ENCODE data around the gene GIT2. TPM values are rescaled to one million over a fixed set of nuclear protein-coding genes. Genes with fewer than 3 reads are reported as not detected.

The GIT2 gene
- total and polyA plus RNA-seq, 8 donors: 6.4 to 98.6 (median 39.2) TPM

DNA sequence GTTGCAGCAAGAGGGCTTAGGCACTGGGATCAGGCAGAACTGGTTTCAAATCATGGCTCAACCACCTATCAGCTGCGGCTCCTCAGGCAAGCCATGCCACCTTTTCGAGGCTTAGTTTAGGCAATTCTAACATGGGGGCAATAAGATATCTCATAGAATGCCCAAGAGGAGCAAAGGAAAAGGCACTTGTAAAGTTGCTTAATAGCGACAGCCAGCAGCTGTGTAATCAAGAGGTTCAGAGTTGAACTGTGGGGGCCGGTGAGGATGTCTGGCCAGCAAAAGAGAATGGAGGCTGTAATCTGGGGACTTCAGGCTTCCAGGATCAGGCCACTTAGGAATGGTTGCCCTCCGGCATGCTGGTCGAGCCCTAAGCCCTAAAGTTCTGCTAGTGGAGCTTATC is 99.1 kb downstream of the GIT2 start:
- TF ChIP-seq POLR2A (IDR thresholded peaks at IDR 0.05) (no peak), EP300 (IDR thresholded peaks at IDR 0.05) (no peak), POLR2AphosphoS5 (IDR thresholded peaks at IDR 0.05) (no peak)
- TF ChIP-seq, protein P1, sequence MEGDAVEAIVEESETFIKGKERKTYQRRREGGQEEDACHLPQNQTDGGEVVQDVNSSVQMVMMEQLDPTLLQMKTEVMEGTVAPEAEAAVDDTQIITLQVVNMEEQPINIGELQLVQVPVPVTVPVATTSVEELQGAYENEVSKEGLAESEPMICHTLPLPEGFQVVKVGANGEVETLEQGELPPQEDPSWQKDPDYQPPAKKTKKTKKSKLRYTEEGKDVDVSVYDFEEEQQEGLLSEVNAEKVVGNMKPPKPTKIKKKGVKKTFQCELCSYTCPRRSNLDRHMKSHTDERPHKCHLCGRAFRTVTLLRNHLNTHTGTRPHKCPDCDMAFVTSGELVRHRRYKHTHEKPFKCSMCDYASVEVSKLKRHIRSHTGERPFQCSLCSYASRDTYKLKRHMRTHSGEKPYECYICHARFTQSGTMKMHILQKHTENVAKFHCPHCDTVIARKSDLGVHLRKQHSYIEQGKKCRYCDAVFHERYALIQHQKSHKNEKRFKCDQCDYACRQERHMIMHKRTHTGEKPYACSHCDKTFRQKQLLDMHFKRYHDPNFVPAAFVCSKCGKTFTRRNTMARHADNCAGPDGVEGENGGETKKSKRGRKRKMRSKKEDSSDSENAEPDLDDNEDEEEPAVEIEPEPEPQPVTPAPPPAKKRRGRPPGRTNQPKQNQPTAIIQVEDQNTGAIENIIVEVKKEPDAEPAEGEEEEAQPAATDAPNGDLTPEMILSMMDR (IDR thresholded peaks at IDR 0.05): no peak
- Histone ChIP-seq H3K9me3 (no peaks in the 10 kb centered on the region), H3K27ac (no peak overlapping the region), H3K36me3 (no peaks in the 10 kb centered on the region), H3K27me3 (no peaks in the 10 kb centered on the region), H3K4me3 (no peak overlapping the region), H3K4me1 (peaks cover 20 to 23% (median 21%) of the 10 kb centered on the region in 4 donors)
- no peak for DNase-seq
- 83 to 97% (median 86%) methylated on average over 6 of the region's 6 CpGs for WGBS, 5 donors
- intact Hi-C loops (cut with DNase I; ENCODE audit: low total_unique reads): no loop called here

DNA sequence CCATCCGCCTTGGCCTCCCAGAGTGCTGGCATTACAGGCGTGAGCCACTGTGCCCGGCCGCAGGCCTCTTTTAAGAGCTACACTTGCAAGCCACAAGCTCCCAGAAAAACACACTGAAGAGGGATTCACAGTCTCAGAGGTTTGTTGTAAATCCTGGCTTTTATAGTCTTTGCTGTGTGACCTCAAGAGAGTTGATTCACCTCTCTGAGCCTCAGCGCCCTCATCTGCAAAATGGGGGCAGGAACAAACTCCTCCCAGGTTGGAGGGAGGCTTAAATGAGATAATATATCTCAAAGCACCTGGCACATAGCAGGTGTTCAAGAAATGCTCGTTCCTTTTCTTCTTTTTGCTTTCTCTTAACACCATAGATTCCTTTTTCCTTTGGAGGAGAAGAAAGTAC is 100.0 kb downstream of the GIT2 start:
- Histone ChIP-seq H3K36me3 (no peaks in the 10 kb centered on the region), H3K27me3 (no peaks in the 10 kb centered on the region), H3K27ac (no peak overlapping the region), H3K4me1 (peaks cover 12 to 15% (median 13%) of the 10 kb centered on the region in 4 donors), H3K9me3 (no peaks in the 10 kb centered on the region), H3K4me3 (no peak overlapping the region)
- intact Hi-C loops (cut with DNase I; ENCODE audit: low total_unique reads): no loop called here
- DNase-seq: no peak
- WGBS, 5 donors: 84 to 91% (median 88%) methylated on average over 5 to 6 of the region's 6 CpGs
- no peak for TF ChIP-seq POLR2AphosphoS5 (IDR thresholded peaks at IDR 0.05)
- TF ChIP-seq POLR2A (IDR thresholded peaks at IDR 0.05): no peak
- TF ChIP-seq, protein P1 (IDR thresholded peaks at IDR 0.05): no peak
- TF ChIP-seq EP300 (IDR thresholded peaks at IDR 0.05): no peak

DNA sequence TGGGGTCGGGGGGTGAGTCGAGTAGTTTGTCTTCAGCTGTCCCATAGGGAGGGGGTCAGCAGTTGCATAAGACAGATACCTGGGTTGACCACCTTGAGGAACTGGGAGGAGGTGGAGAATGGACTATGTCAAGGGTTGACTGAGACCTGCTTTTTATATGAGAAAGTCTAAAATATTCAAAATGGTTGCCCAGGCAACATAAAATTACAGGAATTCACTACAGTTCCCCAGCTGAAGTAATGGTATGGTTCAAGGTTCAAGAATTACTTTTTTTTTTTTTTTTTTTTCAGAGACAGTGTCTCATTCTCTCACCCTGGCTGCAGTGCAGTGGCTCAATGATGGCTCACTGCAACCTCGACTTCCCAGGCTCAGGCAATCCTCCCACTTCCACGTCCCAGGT is 101.2 kb downstream of the GIT2 start:
- H3K27ac ChIP-seq: no peak overlapping the region
- H3K4me3 ChIP-seq: no peak overlapping the region
- 57 to 74% (median 60%) methylated on average over 4 of the region's 4 CpGs for WGBS, 5 donors
- intact Hi-C loops (cut with DNase I; ENCODE audit: low total_unique reads): no loop called here
- no peaks in the 10 kb centered on the region for H3K27me3 ChIP-seq
- H3K4me1 ChIP-seq: peaks cover 5 to 9% (median 7%) of the 10 kb centered on the region in 4 donors
- DNase-seq: no peak
- no peaks in the 10 kb centered on the region for H3K9me3 ChIP-seq
- TF ChIP-seq POLR2AphosphoS5 (IDR thresholded peaks at IDR 0.05) (no peak), POLR2A (IDR thresholded peaks at IDR 0.05) (no peak), EP300 (IDR thresholded peaks at IDR 0.05) (no peak)
- TF ChIP-seq, protein P1 (IDR thresholded peaks at IDR 0.05): no peak
- H3K36me3 ChIP-seq: no peaks in the 10 kb centered on the region

DNA sequence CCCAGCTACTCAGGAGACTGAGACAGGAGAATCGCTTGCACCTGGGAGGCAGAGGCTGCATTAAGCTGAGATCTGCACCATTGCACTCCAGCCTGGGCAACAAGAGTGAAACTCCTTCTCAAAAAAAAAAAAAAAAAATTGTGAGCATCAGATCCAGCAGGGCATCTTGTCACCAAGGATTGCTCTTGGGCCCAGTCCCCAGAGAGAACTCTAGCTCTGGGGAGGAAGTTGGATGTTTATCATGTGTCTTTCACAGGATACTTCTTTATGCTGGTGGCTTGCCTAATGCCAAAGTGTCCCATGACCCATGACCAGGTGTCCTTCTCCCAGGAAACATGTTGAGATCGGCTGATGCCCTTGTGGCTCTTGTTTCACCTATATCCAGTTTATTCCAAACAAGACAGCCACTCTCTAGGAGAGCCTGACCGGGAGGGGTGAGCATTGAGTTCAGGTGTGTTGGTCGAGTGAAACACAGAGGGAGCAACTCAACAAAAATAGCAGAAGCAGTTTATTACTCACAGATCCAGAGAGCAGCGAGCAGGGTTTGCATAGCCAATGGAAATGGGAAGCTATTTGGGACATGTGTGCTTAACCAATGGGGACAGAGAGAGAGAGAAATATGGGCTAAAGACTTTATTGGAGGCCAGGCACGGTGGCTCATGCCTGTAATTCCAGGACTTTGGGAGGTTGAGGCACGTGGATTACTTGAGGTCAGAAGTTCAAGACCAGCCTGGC is 102.7 kb downstream of the GIT2 start:
- peaks cover 0 to 11% (median 0%) of the 10 kb centered on the region in 4 donors for H3K4me1 ChIP-seq
- H3K27me3 ChIP-seq: no peaks in the 10 kb centered on the region
- H3K36me3 ChIP-seq: no peaks in the 10 kb centered on the region
- DNase-seq: no peak
- TF ChIP-seq, protein P1 (IDR thresholded peaks at IDR 0.05): no peak
- TF ChIP-seq POLR2AphosphoS5 (IDR thresholded peaks at IDR 0.05): no peak
- no peak for TF ChIP-seq EP300 (IDR thresholded peaks at IDR 0.05)
- no peak for TF ChIP-seq POLR2A (IDR thresholded peaks at IDR 0.05)
- no peak overlapping the region for H3K27ac ChIP-seq
- WGBS, 5 donors: 77 to 85% (median 81%) methylated on average over 7 of the region's 7 CpGs
- no peak overlapping the region for H3K4me3 ChIP-seq
- intact Hi-C loops (cut with DNase I; ENCODE audit: low total_unique reads): no loop called here
- no peaks in the 10 kb centered on the region for H3K9me3 ChIP-seq
